ENCODE data around the gene NATD1. TPM values are rescaled to one million over a fixed set of nuclear protein-coding genes. Genes with fewer than 3 reads are reported as not detected.
A peak's percentile ranks its signal among the peaks of the same experiment; 100 is the strongest.

The NATD1 gene
- total and polyA plus RNA-seq, 9 of the 15 experiments (the other 6 are each of a cell fraction or from before 2014, with no cell fraction given), result 0.24 to 5.4 (median 1.6) TPM

GRCh38 chr17:21235921-21236320 is 17.3 kb downstream of the NATD1 start (continued):
- TF ChIP-seq FOXP4 (CRISPR knock-in tag; IDR thresholded peaks at IDR 0.05; ENCODE audit: borderline replicate concordance) (no peak), HEY1 (CRISPR knock-in tag; IDR thresholded peaks at IDR 0.05; ENCODE audit: borderline replicate concordance) (no peak), RAD51 (IDR thresholded peaks at IDR 0.05; ENCODE audit: borderline replicate concordance, low read depth) (no peak), FOXJ2 (tag; IDR thresholded peaks at IDR 0.05) (no peak), EP400 (IDR thresholded peaks at IDR 0.05) (no peak), ZNF146 (CRISPR knock-in tag; IDR thresholded peaks at IDR 0.05; ENCODE audit: unreplicated experiment) (no peak), BMI1 (IDR thresholded peaks at IDR 0.05; ENCODE audit: low read length) (no peak), E2F1 (CRISPR knock-in tag; IDR thresholded peaks at IDR 0.05) (no peak), BRF1 (IDR thresholded peaks at IDR 0.05; ENCODE audit: borderline replicate concordance, extremely low read depth, insufficient read length) (no peak), DLX4 (CRISPR knock-in tag; IDR thresholded peaks at IDR 0.05) (no peak), ZNF507 (tag; conservative IDR thresholded peaks at IDR 0.05) (no peak), SMARCE1 (IDR thresholded peaks at IDR 0.05) (no peak), SMC3 (conservative IDR thresholded peaks at IDR 0.05; ENCODE audit: insufficient read depth, low read depth, low read length) (no peak), TRIM24 (IDR thresholded peaks at IDR 0.05) (peak; percentile 36 to 68; a peak in 2 of 4 replicates), TBP (optimal IDR thresholded peaks at IDR 0.05; ENCODE audit: low read depth, low read length) (no peak), SAFB (IDR thresholded peaks at IDR 0.05; ENCODE audit: borderline replicate concordance, low read depth, low read length) (no peak), CREBBP (IDR thresholded peaks at IDR 0.05; ENCODE audit: low read depth, low read length) (peak; percentile 3), BCOR (IDR thresholded peaks at IDR 0.05) (no peak), ZNF584 (CRISPR knock-in tag; IDR thresholded peaks at IDR 0.05; ENCODE audit: low read depth) (no peak), ETV1 (tag; conservative IDR thresholded peaks at IDR 0.05; ENCODE audit: low read depth) (no peak)

Measured in K562 (cell line).